ENCODE results near the gene CORO2B. TPM values are rescaled to one million over a fixed set of nuclear protein-coding genes. Genes with fewer than 3 reads are reported as not detected.

The CORO2B gene
- polyA plus RNA-seq, 1 of the 3 experiments (the other 2 are of a cell fraction) = 3.6 TPM

GRCh38 chr15:68658641-68659358, 80.0 kb downstream of the CORO2B start:
- POLR2A ChIA-PET = no interaction called here
- TF ChIP-seq TEAD4 (IDR thresholded peaks at IDR 0.05; ENCODE audit: borderline replicate concordance, insufficient read depth) = no peak
- TF ChIP-seq JUND (IDR thresholded peaks at IDR 0.05) = no peak
- no peak for TF ChIP-seq RXRA (IDR thresholded peaks at IDR 0.05; ENCODE audit: borderline replicate concordance, low read depth)
- TF ChIP-seq, protein P1, sequence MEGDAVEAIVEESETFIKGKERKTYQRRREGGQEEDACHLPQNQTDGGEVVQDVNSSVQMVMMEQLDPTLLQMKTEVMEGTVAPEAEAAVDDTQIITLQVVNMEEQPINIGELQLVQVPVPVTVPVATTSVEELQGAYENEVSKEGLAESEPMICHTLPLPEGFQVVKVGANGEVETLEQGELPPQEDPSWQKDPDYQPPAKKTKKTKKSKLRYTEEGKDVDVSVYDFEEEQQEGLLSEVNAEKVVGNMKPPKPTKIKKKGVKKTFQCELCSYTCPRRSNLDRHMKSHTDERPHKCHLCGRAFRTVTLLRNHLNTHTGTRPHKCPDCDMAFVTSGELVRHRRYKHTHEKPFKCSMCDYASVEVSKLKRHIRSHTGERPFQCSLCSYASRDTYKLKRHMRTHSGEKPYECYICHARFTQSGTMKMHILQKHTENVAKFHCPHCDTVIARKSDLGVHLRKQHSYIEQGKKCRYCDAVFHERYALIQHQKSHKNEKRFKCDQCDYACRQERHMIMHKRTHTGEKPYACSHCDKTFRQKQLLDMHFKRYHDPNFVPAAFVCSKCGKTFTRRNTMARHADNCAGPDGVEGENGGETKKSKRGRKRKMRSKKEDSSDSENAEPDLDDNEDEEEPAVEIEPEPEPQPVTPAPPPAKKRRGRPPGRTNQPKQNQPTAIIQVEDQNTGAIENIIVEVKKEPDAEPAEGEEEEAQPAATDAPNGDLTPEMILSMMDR (IDR thresholded peaks at IDR 0.05) = peak; percentile 6; the same call in 1 of the 2 replicates
- Histone ChIP-seq H3K4me3 (ENCODE audit: low read depth in 2 of 2, low read length in 1 of 2) (no peak overlapping the region), H3K4me2 (no peak overlapping the region), H4K20me1 (ENCODE audit: insufficient read depth) (no peaks in the 10 kb centered on the region), H2AFZ (ENCODE audit: low read depth) (no peak overlapping the region), H3K36me3 (replicated peaks in 1 of 2; ENCODE audit: control insufficient read depth in 1 of 2, insufficient read depth in 2 of 2, low read length in 1 of 2) (no peaks in the 10 kb centered on the region), H3K27me3 (ENCODE audit: insufficient read depth) (no peaks in the 10 kb centered on the region), H3K9me2 (no peaks in the 10 kb centered on the region), H3K27ac (ENCODE audit: low read depth in 2 of 2, low read length in 1 of 2) (no peak overlapping the region), H3K4me1 (ENCODE audit: control insufficient read depth in 1 of 2, insufficient read depth in 2 of 2, low read depth in 1 of 2, low read length in 1 of 2) (peaks cover 0 to 2% of the 10 kb centered on the region in 2 experiments; a peak in 1 of 4 replicates), H3K79me2 (ENCODE audit: insufficient read depth) (no peaks in the 10 kb centered on the region), H3F3A (replicated peaks; ENCODE audit: insufficient read depth) (no peaks in the 10 kb centered on the region), H3K9ac (no peak overlapping the region), H3K9me3 (no peaks in the 10 kb centered on the region)
- WGBS (ENCODE audit: low lambda C conversion rate) = 92% methylated on average over 8 of the region's 8 CpGs
- no peak for DNase-seq
- CTCF ChIA-PET = interaction anchor here (0.8 to 3.1 kb wide), 11 partner anchors 8 to 217 kb away, joined by 3 to 10 read pairs (median 4); no protein-coding TSS in a partner anchor

DNA sequence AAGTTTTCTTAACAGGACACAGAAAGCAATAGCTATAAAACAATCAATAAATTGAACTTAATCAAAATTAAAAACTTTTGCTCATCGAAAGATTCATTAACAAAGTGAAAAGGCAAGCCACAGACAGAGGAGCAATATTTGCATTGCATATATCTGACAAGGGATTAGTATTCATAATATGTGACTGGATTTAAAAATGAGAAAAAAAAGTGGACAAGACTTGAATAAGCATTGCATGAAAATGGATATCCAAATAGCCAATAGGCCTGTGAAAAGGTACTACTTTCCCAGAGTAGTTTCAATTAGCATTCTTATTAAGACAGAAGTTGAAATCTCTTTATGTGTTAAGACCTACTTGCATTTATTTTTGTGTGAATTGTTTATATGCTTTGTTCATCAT, 84.7 kb downstream of the CORO2B start:
- H3K4me1 ChIP-seq (ENCODE audit: control insufficient read depth in 1 of 2, insufficient read depth in 2 of 2, low read depth in 1 of 2, low read length in 1 of 2) = no peaks in the 10 kb centered on the region; a peak in 1 of 4 replicates
- WGBS (ENCODE audit: low lambda C conversion rate) = 72% methylated on average over 1 of the region's 1 CpG
- H3K9me2 ChIP-seq = no peaks in the 10 kb centered on the region
- TF ChIP-seq SIN3A (IDR thresholded peaks at IDR 0.05; ENCODE audit: borderline replicate concordance, low read depth, low read length) (no peak), ELF1 (IDR thresholded peaks at IDR 0.05) (no peak), RXRA (IDR thresholded peaks at IDR 0.05; ENCODE audit: borderline replicate concordance, low read depth) (no peak), TCF12 (IDR thresholded peaks at IDR 0.05) (no peak), CHD2 (IDR thresholded peaks at IDR 0.05; ENCODE audit: low read length, partially characterized antibody) (no peak), EP300 (IDR thresholded peaks at IDR 0.05; ENCODE audit: borderline replicate concordance in 1 of 2, low read depth in 1 of 2, low read length in 1 of 2) (no peak), RCOR1 (IDR thresholded peaks at IDR 0.05; ENCODE audit: low read length) (no peak), SMC3 (IDR thresholded peaks at IDR 0.05; ENCODE audit: low read depth, low read length) (no peak), GABPA (IDR thresholded peaks at IDR 0.05; ENCODE audit: low read depth) (no peak), GATA2 (CRISPR knock-in tag; IDR thresholded peaks at IDR 0.05) (no peak)
- TF ChIP-seq, protein P2, sequence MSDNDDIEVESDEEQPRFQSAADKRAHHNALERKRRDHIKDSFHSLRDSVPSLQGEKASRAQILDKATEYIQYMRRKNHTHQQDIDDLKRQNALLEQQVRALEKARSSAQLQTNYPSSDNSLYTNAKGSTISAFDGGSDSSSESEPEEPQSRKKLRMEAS (IDR thresholded peaks at IDR 0.05; ENCODE audit: low read depth) = no peak
- CTCF ChIA-PET = interaction anchor here (1.4 to 32.6 kb wide), 4 partner anchors 11 to 111 kb away, joined by 3 to 464 read pairs (median 24); no protein-coding TSS in a partner anchor
- H3K27ac ChIP-seq (ENCODE audit: low read depth in 2 of 2, low read length in 1 of 2) = no peak overlapping the region
- H3K27me3 ChIP-seq (ENCODE audit: insufficient read depth) = no peaks in the 10 kb centered on the region
- no peak overlapping the region for H3K4me3 ChIP-seq (ENCODE audit: low read depth in 2 of 2, low read length in 1 of 2)
- H3K4me2 ChIP-seq = no peak overlapping the region
- H3K36me3 ChIP-seq (replicated peaks in 1 of 2; ENCODE audit: control insufficient read depth in 1 of 2, insufficient read depth in 2 of 2, low read length in 1 of 2) = no peaks in the 10 kb centered on the region
- no peaks in the 10 kb centered on the region for H4K20me1 ChIP-seq (ENCODE audit: insufficient read depth)
- no peak for DNase-seq
- POLR2A ChIA-PET = no interaction called here
- no peak overlapping the region for H3K9ac ChIP-seq
- no peaks in the 10 kb centered on the region for H3K79me2 ChIP-seq (ENCODE audit: insufficient read depth)
- no peaks in the 10 kb centered on the region for H3K9me3 ChIP-seq
- no peaks in the 10 kb centered on the region for H3F3A ChIP-seq (replicated peaks; ENCODE audit: insufficient read depth)
- H2AFZ ChIP-seq (ENCODE audit: low read depth) = no peak overlapping the region
